ENCODE measurements around the gene PRDM15. TPM values are rescaled to one million over a fixed set of nuclear protein-coding genes. Genes with fewer than 3 reads are reported as not detected.

The PRDM15 gene
- total and polyA plus RNA-seq, 2 donors (not counting 3 experiments of a cell fraction or from before 2014, with no cell fraction given) = 11.8 to 12.9 TPM

DNA sequence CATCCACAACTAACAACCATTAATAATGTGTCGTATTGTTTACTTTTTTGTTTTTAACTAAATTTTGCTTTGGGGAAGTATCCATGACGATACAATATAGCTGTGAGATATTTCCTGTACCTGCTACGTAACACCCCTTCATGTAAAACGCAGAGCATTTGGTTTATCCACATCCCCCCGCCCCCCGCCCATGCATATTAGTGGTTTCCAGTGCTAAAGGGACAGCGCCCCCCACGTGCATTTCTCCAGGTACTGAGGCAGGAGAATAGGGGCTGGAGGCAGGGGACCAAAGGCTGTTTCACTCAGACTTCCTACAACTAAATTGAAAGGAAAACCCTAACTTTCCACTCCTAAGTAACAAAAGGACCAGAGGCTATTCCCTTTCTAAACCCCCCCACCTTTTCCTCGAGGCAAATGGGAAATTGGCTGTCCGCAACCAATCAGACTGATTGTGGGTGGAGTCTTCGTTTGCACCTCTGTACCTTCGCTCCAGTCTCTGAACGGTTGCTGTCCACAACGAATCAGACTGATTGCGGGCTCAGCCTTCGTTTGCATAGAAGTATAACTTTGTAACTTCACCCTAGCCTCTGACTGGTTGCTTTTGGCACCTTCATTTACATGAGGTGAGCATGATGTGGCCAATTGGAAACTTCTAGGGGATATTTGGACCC is 100.1 kb downstream of the PRDM15 start:
- no TSS peak for BruUV-seq (replicated peaks)
- no peaks in the 10 kb centered on the region for H3K79me2 ChIP-seq (ENCODE audit: control insufficient read depth, insufficient read depth, low read length)
- intact Hi-C loops (cut with micrococcal nuclease) = loop anchor here (1.0 to 5.0 kb wide), 3 partner anchors 167 to 657 kb away; no protein-coding TSS in a partner anchor
- H3K4me1 ChIP-seq (ENCODE audit: control insufficient read depth, extremely low read depth, insufficient read depth, low read length) = no peaks in the 10 kb centered on the region
- H3K4me3 ChIP-seq (replicated peaks in 1 of 3; ENCODE audit: insufficient read depth in 1 of 3, low read depth in 1 of 3, low read length in 3 of 3) = no peak overlapping the region
- H3K27ac ChIP-seq (ENCODE audit: insufficient read depth, low read depth, low read length) = no peak overlapping the region
- H3K9me3 ChIP-seq (replicated peaks; ENCODE audit: control insufficient read depth, insufficient read depth, low read length) = no peaks in the 10 kb centered on the region
- H3K36me3 ChIP-seq (ENCODE audit: control insufficient read depth in 2 of 2, extremely low read depth in 1 of 2, insufficient read depth in 2 of 2, low read length in 2 of 2) = no peaks in the 10 kb centered on the region
- peak; percentile 38 for TF ChIP-seq EZH2 (IDR thresholded peaks at IDR 0.05; ENCODE audit: borderline replicate concordance, low read depth, low read length, severe bottlenecking)
- no peak for TF ChIP-seq MYC (IDR thresholded peaks at IDR 0.05; ENCODE audit: low read depth, low read length)
- TF ChIP-seq GATA2 (IDR thresholded peaks at IDR 0.05; ENCODE audit: insufficient read depth, insufficient read length, low read depth, low read length) = no peak
- TF ChIP-seq, protein P1, sequence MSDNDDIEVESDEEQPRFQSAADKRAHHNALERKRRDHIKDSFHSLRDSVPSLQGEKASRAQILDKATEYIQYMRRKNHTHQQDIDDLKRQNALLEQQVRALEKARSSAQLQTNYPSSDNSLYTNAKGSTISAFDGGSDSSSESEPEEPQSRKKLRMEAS (IDR thresholded peaks at IDR 0.05; ENCODE audit: insufficient read depth, insufficient read length) = no peak
- TF ChIP-seq POLR2A (IDR thresholded peaks at IDR 0.05; ENCODE audit: low read depth, low read length) = no peak
- no peak overlapping the region for H2AFZ ChIP-seq (ENCODE audit: low read depth, low read length)
- dilution Hi-C loops (cut with MboI; ENCODE audit: extremely low pct_ligation_motif_present, low sequenced_read_pairs) = no loop called here
- ChIA-PET POLR2A (no interaction called here), CTCF (interaction anchor here (0.8 to 4.6 kb wide), 22 partner anchors 8 to 1635 kb away, joined by 3 to 94 read pairs (median 6); partner anchors contain the start of gene RIPK4)
- H3K4me2 ChIP-seq (ENCODE audit: insufficient read depth, low read length) = no peak overlapping the region
- no peak overlapping the region for H3K9ac ChIP-seq (replicated peaks; ENCODE audit: extremely low read depth, insufficient read depth, low read length)
- no peak for FAIRE-seq
- no peak for DNase-seq (ENCODE audit: low read depth, low spot score)
- no peaks in the 10 kb centered on the region for H4K20me1 ChIP-seq (replicated peaks; ENCODE audit: control insufficient read depth, extremely low read depth, insufficient read depth, low read length)
- peaks cover 23 to 47% of the 10 kb centered on the region in 2 experiments for H3K27me3 ChIP-seq (ENCODE audit: control insufficient read depth in 2 of 2, insufficient read depth in 2 of 2, low read length in 2 of 2)
- H3K9me1 ChIP-seq (replicated peaks; ENCODE audit: control insufficient read depth, extremely low read depth, insufficient read depth, low read length) = no peaks in the 10 kb centered on the region
